Measurements from ENCODE around the gene SPAG16.

The SPAG16 gene

DNA sequence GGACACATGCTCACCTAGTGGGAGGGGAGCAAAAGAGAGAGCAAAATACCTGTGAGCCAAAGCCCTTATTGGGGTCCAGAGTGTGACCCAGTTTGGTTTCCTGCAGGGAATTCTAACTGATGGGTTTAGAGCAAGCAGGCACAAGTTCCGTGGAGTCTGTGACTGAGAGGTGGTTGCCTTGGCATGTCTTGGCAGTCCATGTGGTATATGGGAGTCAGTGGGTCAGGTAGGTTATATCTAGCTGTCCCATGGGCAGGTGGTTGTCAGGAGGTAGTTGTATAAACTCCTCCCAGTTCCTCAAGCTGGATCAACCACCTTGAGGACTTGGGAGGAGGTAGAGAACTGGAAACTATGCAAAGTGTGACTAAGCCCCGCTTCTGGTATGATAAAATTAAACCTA is 673.8 kb downstream of the SPAG16 start:
- TF ChIP-seq GATA2 (IDR thresholded peaks at IDR 0.05; ENCODE audit: low read depth, low read length) (no peak), GATA3 (IDR thresholded peaks at IDR 0.05; ENCODE audit: low read depth, low read length) (no peak)

DNA sequence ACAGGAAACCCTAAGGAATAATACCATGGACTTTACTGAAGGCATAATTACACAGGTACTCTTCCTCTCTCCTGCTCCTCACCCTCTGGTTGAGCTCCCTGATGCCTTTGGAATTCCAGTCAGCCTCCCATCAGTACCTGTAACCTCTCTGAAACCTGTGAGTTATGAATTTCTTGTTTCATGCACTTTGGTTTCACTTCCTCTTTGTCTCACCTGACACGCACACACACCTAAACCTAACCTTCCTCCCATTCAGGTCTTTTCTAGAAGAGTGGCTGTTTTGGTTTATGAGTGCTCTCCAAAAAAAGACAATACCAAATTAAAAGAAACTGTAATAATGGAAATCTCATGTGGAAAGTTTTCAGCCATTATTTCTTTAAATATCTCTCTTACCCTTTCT is 675.3 kb downstream of the SPAG16 start:
- TF ChIP-seq GATA2 (IDR thresholded peaks at IDR 0.05; ENCODE audit: low read depth, low read length) (no peak), GATA3 (IDR thresholded peaks at IDR 0.05; ENCODE audit: low read depth, low read length) (no peak)

DNA sequence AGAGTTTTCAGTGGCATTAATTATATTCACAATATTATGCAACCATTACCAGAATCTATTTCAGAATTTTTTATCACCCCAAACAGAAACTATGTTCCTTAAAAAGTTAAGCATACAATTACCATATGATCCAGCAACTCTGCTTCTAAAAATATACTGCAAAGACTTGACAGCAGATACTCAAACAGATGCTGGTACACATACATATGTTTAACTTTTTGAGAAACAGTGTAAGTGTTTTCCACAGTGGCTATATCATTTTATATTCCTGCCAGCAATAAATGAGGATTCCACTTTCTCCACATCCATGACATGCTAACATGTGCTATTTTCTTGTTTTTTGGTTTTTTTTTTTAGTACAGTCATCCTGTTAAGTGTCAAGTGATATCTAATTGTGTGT is 687.3 kb downstream of the SPAG16 start:
- TF ChIP-seq GATA3 (IDR thresholded peaks at IDR 0.05; ENCODE audit: low read depth, low read length) (no peak), GATA2 (IDR thresholded peaks at IDR 0.05; ENCODE audit: low read depth, low read length) (no peak)

DNA sequence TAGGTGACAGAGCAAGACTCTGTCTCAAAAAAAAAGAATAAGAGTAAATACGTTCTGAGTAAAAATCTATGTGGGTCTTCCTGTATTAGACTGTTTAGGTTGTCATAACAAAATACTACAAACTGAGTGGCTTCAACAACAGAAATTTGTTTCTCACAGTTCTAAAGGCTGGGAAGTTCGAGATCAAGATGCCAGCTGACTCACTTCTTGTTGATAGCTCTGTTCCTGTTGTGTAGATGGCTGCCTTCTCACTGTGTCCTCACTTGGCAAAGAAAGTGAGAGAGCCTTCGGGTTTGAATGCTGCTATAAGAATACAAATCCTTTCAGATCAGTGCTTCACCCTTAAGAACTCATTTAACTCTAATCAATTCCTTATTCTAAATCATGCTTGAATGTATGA is 696.6 kb downstream of the SPAG16 start:
- TF ChIP-seq GATA3 (IDR thresholded peaks at IDR 0.05; ENCODE audit: low read depth, low read length), result no peak

DNA sequence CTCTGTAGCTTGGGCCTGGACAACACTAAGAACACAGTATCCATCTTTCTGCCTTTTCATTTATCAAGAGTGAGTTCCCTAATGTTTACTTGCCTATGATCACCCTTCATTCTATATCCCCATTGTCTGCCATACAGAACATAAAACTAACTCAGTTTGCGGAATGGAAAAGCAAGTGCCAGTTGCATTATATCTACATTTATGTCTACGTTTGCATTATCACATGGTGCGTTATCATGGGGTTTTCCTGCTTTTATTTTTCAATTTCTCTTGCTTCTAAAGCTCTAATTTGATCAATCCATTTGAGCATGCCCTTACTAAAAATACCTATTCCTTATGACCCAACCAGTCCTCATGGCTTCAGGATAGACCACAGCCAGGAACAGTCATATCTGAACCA is 704.9 kb downstream of the SPAG16 start:
- TF ChIP-seq GATA2 (IDR thresholded peaks at IDR 0.05; ENCODE audit: low read depth, low read length), result no peak
- TF ChIP-seq GATA3 (IDR thresholded peaks at IDR 0.05; ENCODE audit: low read depth, low read length), result no peak

DNA sequence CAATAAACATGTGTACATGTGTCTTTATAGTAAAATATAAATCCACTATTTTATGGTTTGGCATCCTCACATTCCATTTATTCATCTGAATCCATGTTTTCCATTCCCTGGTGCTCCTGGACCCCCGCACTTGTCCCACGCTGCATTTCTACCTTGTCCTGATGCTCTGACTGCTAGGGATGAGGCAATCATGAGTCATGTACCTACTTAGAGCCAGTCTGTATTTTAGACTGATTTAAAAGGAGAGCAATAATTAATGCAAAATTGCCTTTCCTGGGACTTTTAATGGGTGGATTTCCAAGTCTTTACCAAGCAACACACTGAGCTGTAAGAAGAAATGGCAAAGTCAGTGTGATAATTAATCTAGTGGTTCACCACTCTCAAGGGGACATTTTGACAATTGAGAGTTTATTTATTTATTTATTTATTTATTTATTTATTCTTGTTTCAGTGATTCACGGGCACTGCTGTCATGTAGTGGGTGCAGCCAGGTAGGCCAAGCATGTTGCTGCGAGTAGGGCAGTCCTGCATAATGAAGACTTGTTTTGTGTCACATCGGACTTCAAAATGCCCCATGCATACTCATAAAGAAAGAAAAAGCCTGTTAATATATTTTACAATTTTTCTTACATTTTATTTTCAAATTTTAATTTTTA is 707.3 kb downstream of the SPAG16 start:
- TF ChIP-seq GATA2 (IDR thresholded peaks at IDR 0.05; ENCODE audit: low read depth, low read length), result no peak
- TF ChIP-seq GATA3 (IDR thresholded peaks at IDR 0.05; ENCODE audit: low read depth, low read length), result no peak

DNA sequence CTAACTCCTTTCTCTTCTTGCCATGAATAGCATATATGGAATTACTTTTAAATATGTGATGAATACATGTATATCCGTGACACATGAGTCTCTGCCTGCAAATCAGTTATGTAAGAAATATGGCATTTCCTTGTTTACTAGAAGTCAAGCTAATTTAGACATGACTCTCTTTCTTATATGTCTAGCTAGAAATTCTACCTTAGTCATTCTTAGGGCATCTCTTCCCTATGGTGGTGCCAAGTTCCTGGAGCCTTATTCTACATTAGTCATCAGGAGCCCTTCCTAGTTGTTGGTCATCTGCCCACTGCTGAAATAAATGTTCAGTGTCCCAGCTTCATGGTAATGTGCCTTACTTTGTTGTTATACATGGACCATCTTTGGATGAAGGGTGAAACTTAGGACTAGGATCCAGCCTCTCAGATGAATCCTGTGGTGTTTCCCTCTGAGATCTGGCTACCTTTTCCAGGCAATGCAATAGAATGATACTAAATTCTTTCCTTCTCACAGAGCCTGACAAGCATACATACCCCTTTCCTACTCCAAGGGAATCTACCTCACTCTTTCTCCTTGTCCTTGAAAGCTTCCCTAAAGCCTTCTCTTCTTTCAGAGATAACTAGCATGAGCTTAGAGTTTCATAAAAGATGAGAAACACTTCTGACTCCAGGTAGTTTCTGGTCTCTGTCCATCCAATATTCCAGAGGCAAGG is 711.3 kb downstream of the SPAG16 start:
- TF ChIP-seq GATA3 (IDR thresholded peaks at IDR 0.05; ENCODE audit: low read depth, low read length), result no peak
- no peak for TF ChIP-seq GATA2 (IDR thresholded peaks at IDR 0.05; ENCODE audit: low read depth, low read length)

DNA sequence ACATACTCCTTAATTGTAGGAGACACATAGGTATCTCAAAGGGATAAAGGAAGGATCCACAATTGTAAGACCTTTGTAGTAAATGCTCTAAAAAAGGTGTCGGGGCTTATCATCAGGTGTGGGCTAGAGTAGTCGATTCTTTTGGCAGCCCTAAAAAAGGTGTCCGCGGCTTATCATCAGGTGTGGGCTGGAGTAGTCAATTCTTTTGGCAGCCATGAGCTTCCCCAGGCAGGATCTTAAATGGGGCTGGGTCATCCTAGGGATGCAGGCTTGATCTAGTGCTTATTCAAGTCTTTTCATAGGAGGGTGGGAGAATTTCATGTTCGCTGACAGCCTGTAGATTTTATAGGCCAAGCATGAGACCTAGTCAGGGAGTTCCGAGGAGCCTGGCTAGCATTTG is 720.2 kb downstream of the SPAG16 start:
- no peak for TF ChIP-seq GATA2 (IDR thresholded peaks at IDR 0.05; ENCODE audit: low read depth, low read length)
- no peak for TF ChIP-seq GATA3 (IDR thresholded peaks at IDR 0.05; ENCODE audit: low read depth, low read length)

DNA sequence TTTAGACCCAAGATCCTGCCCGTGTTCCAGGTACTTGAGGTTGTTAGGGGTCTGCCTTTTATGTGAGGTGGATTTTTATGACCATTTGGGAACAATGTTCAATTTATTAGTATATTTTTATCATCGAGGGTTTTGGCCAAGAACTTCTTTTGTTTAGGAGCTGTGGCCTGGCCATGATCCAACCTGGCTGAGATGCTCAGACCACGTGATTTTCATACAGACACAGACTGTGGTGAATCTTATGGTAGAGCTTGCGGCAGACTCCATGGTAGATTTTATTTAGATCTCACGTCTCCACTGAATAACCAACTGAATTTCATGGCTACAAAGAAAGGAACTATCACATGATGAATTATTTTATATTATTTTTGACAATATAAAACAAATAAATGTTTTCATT is 721.1 kb downstream of the SPAG16 start:
- TF ChIP-seq GATA3 (IDR thresholded peaks at IDR 0.05; ENCODE audit: low read depth, low read length) (no peak), GATA2 (IDR thresholded peaks at IDR 0.05; ENCODE audit: low read depth, low read length) (no peak)

DNA sequence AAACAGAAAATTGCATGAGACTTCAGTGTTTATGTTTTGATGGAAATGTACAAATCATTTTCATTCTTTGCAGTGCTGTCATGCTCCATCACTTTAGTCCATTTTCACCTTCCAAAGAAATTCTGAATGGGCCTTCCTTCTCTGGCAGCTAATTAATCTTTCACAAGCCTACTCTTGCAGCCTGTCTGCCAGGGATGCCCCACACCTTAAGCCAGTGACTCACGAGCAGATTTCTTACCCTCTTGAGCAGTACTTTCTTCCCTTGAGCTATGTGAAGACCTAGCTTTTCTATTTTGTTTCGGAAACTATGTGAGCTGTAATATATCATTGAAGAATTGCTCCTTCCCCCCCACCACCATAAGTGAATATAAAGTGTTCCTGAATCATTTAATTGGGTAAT is 722.3 kb downstream of the SPAG16 start:
- TF ChIP-seq GATA2 (IDR thresholded peaks at IDR 0.05; ENCODE audit: low read depth, low read length) (no peak), GATA3 (IDR thresholded peaks at IDR 0.05; ENCODE audit: low read depth, low read length) (no peak)

DNA sequence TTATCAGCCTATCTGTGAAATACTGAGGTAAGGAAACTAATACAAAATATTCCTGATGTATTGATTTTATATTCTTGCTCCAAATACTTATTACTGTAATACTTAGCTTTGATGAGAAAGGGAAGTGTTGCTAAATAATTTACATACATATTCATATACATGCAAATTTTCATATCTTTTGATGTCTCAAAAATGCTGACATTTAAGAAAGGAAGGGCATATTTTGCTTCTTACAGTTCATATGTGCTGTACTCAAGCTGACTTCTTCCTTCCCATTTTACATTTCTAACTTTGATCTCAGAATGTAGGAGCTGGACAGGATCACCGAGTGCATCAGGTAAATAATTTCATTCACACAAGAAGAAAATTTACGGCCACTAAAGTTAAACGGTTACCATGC is 727.4 kb downstream of the SPAG16 start:
- no peak for TF ChIP-seq GATA3 (IDR thresholded peaks at IDR 0.05; ENCODE audit: low read depth, low read length)
- no peak for TF ChIP-seq GATA2 (IDR thresholded peaks at IDR 0.05; ENCODE audit: low read depth, low read length)

DNA sequence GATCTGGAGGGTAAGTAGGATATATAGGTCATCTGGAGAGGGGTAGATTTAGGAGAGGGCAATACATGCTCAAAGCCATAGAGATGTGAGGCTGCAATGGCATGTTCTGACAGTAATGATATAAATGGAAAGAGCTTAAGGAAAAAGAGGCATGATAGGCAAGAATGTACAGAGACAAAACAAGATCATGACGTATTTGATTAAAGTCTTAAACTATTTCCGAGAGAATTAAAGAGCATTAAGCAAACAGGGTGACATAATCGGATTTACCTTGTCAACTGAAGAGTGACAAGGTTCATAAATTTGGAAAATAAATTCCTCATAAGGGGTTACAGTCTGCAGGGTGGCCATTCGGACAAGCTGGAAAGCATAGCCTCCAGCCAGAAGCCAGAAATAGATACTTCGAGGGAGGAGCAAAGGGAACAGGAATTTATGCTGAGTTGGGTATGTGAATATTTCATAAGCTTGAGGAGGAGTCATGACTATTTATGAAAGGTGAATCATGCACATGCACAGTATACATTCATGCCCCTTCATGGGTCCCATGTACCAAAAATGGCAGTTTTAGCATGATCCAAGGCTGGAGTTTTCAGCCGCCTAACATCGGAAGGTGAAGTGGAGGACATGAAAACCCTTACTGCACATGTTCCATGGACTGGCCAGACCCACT is 730.4 kb downstream of the SPAG16 start:
- no peak for TF ChIP-seq GATA2 (IDR thresholded peaks at IDR 0.05; ENCODE audit: low read depth, low read length)
- TF ChIP-seq GATA3 (IDR thresholded peaks at IDR 0.05; ENCODE audit: low read depth, low read length), result no peak

DNA sequence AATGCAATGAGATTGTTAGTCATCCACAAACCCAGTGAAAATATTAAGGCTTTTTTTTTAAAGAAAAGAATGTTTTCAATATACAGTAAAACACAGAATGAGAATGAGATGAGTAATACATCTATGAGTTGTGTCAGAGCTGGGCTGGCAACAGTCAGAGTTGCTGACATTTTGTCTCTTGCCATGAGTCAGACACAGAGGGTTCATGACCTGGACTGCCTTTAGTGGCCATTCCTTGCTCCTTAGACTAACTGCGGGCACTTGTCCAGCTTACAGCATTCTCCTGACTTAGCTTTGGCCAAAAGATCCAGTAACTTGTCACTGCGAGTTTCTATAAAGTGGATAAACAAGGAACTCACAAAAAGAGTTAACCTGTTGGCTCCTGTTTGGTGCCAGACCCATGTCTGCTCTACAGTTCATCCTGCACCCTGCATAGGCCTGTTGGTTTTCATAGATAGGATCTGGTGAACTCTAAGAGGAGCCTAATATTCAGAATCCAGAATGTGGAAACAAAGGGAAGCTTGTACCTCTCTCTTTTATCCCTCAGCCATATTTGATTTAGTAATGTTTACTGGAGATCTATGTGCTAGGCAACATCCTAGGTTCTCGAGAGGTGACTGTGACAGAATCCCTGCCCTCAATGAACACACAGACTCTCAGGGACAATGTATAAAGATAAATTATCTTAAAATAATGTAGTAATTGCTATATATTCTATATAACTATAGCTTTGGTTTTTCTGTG is 735.1 kb downstream of the SPAG16 start:
- TF ChIP-seq GATA3 (IDR thresholded peaks at IDR 0.05; ENCODE audit: low read depth, low read length), result no peak
- no peak for TF ChIP-seq GATA2 (IDR thresholded peaks at IDR 0.05; ENCODE audit: low read depth, low read length)

DNA sequence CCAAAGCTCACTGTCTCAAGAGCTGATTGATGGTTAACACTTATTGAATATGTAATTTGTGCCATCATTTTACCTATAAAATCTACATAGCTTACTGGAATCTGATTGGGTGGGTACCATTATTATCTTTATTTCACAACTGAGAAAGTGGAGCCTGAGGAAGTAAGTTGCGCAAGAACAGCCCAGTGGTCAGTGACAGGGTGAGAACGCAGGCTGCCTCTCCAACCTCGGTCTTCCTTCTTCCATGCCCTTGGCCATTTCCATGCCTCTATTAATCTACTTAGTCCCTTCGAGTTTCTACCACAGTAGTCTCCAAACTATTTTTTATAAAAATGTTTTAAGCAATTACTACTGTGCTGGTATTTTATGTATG is 735.7 kb downstream of the SPAG16 start:
- TF ChIP-seq GATA2 (IDR thresholded peaks at IDR 0.05; ENCODE audit: low read depth, low read length), result no peak
- no peak for TF ChIP-seq GATA3 (IDR thresholded peaks at IDR 0.05; ENCODE audit: low read depth, low read length)

All from SH-SY5Y (cell line).